HUDEP-2 (cell line): Measurements from ENCODE around the gene CCSER1.

Experiments
- DNase-seq, 76 experiments: peaks; one replicate each; lab custom pipeline; 2025; ENCODE audit not compliant: unreplicated experiment in 76 of 76; lab: John Stamatoyannopoulos, UW

The CCSER1 gene

GRCh38 chr4:90792696-90793095 is 665.5 kb downstream of the CCSER1 start:
- peak in 4 of 76 experiments; percentile 21 to 59 (median 28) for DNase-seq

GRCh38 chr4:90798948-90799347 is 671.8 kb downstream of the CCSER1 start:
- peak in 1 of 76 experiments; percentile 1 for DNase-seq

GRCh38 chr4:90799895-90800294 is 672.7 kb downstream of the CCSER1 start:
- DNase-seq: no peak

GRCh38 chr4:90815569-90815968 is 688.4 kb downstream of the CCSER1 start:
- no peak for DNase-seq

- no peak for DNase-seq
Measured at GRCh38 chr4:90816754-90817153, 689.6 kb downstream of the CCSER1 start.

GRCh38 chr4:90824266-90825150 is 697.3 kb downstream of the CCSER1 start:
- no peak for DNase-seq

- no peak for DNase-seq
Measured at GRCh38 chr4:90825849-90826248, 698.7 kb downstream of the CCSER1 start.

- no peak for DNase-seq
Measured at GRCh38 chr4:90833706-90834105, 706.5 kb downstream of the CCSER1 start.

- DNase-seq: no peak
Measured at GRCh38 chr4:90837241-90837640, 710.0 kb downstream of the CCSER1 start.

GRCh38 chr4:90838859-90839258 is 711.7 kb downstream of the CCSER1 start:
- DNase-seq: peak in 3 of 76 experiments; percentile 1 to 25 (median 24)

GRCh38 chr4:90840291-90840690 is 713.1 kb downstream of the CCSER1 start:
- no peak for DNase-seq

- DNase-seq: no peak
Measured at GRCh38 chr4:90840828-90841227, 713.6 kb downstream of the CCSER1 start.

- no peak for DNase-seq
Measured at GRCh38 chr4:90841676-90842075, 714.5 kb downstream of the CCSER1 start.

GRCh38 chr4:90842960-90843359 is 715.8 kb downstream of the CCSER1 start:
- no peak for DNase-seq

GRCh38 chr4:90844241-90844640 is 717.0 kb downstream of the CCSER1 start:
- no peak for DNase-seq

GRCh38 chr4:90845777-90846176 is 718.6 kb downstream of the CCSER1 start:
- DNase-seq: no peak

- no peak for DNase-seq
Measured at GRCh38 chr4:90852237-90852636, 725.0 kb downstream of the CCSER1 start.

GRCh38 chr4:90855111-90855510 is 727.9 kb downstream of the CCSER1 start:
- no peak for DNase-seq

- no peak for DNase-seq
Measured at GRCh38 chr4:90857081-90857820, 730.1 kb downstream of the CCSER1 start.

- no peak for DNase-seq
Measured at GRCh38 chr4:90875791-90876190, 748.6 kb downstream of the CCSER1 start.

GRCh38 chr4:90876296-90876695 is 749.1 kb downstream of the CCSER1 start:
- DNase-seq: no peak

- no peak for DNase-seq
Measured at GRCh38 chr4:90883519-90883918, 756.3 kb downstream of the CCSER1 start.
